Ecto neural progenitor cell (in vitro differentiated cells): ENCODE results near the gene LCMT1.
"Not testable (repeated sequence)": the region's sequence is repeated elsewhere in the genome, so short reads cannot be mapped to it uniquely, and the experiment has no call there.

ENCODE experiments used
- DNase-seq: peaks from one replicate; pipeline ENCODE4 v3.0.0-alpha.2; 2018; ENCODE audit warnings: low spot score

The LCMT1 gene

DNA sequence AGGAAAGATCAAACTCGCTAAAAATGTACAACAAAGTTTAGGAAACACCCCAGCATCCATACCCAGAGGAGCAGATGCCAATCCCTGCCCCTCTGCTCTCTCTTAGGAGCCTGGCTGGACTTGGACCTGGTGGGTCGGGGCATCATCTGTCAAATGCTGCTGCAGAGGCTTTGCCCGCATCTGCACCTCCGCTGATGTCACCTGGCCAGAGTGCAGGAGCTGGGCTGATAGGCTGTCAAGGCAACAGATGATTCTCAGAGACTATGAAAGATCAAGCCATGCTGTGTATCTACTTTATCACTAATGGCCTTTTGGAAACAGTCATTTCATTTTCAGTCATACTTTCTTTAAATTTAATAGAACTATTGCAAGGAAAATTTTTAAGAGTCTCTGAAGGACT is 15.9 kb upstream of the LCMT1 start:
- DNase-seq = no peak

DNA sequence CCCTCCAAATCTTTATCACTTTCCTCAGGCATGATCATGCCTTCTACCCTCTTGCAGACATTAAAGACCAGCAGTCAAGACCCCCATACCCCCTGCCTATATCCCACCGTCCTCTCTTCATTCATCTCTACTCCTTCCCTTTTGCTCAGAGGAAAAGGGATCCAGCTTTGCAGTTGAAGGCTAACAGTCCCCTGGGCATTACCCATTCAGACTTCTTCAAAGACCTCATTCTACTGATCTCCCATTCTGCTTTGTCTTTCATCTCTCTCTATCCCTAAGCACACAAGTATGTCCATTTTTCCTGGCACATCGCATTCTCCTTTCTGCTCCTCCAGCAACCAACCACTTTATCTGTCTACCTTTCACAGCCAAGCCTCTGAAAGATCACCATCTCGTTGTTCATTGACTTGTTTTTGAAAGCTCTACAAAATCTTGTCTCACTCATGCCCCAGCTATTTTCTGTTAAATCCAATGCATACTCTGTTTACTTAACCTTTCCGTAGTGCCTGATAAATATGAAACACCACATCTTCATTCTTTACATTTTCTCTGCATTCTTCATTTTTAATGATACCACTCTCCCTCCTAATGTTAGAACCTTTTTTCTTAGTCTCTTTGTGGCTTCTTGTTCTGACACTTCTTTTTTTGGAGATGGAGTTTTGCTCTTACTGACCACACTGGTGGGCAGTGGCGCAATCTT is 14.1 kb upstream of the LCMT1 start:
- DNase-seq = no peak

DNA sequence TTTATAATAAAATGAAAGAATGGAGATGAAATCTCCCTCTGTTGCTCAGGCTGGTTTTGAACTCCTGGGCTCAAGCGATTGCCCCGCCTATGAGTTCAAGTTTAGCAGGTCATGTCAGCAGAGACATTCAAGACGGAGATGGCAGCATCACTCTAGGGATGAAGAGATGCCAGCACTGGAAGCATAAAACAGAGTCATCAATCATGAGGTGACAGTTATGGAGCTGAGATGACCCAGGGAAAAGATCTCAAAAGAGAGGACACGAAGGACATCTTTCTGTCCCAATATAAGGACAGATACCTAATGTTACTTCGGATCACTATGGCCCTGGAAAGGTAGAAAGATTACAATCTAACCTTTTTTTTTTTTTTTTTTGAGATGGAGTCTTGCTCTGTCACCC is 11.0 kb upstream of the LCMT1 start:
- no peak for DNase-seq

DNA sequence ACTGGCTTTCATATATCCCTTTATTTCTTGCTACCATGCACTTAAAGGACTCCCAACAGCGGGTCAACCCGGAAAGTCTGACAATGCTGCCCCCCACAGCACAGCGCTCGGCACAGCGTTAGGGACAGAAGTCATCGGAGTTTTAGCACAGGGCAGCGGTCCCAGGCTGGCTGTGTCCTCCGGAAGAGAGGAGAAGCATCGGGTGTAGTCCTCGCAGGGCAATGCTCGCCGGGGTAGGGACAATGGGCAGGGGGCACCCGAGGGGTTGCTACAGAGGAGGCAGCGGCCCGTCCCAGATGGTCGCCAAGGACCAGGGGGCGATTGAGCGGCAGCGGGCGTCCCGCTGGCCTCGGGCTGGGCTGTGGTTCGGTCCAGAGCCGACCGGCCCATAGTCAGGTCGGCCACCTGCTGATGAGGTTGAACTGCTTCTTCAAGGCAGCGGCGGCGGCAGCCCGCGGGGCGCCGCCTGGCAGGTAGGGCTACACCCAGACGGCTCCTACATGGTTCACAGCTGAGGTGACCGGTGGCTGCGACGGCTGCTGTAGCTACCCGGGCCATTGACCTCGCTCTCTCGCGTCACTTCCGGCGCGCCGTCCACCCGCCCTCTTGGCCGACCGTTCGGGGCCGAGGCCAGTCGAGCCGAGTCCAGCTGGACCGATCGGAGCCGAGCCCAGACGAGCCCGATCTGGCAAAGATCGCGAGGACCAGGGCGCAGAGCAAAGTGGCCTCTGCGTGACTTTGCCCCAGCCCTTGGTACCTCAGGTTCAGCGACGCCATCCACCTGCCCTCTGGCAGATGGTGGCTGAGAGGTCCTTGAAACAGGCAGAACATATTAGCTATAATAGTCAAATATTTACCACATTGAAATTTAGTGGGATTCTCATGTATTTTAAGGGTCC is 4.7 kb upstream of the LCMT1 start:
- DNase-seq = peak; percentile 95

DNA sequence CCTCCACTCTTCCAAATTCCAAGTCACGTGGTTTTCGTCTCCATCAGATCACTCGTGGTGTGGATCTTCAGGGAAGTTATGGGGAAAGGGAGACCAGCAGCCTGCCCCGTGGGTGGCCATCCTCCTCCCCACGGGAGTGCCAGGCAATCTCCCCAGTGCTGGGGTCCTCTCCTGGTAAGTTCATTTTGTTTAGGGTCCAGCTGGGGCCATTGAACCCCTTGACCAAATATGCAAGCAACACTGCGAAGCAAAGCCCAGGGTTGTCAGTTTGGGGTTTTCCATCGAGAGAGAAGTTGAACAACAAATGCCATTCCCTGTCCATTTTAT is 4.1 kb upstream of the LCMT1 start:
- no peak for DNase-seq

DNA sequence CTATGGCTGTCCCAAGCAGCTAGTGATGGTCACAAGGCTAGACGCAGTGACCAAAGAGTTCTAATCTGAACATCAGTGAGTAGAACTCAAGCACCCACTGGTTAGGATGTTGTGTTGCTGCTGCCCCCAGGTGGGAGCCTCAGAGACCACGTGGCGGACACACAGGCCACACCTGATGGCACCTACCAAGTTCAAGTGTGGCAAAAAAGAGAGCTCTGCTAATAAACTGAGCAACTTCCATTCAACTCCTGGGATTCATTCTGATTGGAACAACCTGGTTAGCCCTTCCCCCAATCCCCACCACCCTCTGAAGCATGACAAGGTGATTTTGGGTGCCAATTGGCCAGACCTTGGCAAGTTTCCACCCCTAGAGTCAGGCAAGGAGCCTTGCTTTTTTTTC is 3.5 kb upstream of the LCMT1 start:
- no peak for DNase-seq

DNA sequence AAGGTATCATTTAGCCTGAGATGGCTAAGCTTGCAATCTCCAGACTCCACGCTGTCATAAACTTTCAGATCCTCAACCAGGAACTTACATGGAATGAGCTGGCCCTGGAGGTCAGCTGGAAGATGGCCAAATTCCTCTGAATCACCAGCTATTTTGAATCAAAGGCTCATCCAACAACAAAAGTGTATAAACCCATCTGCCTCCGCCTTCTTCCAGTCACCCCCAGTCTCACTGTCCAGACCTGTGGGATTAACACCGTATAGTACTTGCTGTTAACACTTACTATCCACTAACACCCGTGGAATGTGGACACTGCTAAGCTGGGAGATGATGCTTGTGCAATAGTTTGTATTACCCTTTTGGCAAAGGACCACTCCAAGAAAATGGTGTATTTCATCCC is 1.9 kb upstream of the LCMT1 start:
- no peak for DNase-seq

DNA sequence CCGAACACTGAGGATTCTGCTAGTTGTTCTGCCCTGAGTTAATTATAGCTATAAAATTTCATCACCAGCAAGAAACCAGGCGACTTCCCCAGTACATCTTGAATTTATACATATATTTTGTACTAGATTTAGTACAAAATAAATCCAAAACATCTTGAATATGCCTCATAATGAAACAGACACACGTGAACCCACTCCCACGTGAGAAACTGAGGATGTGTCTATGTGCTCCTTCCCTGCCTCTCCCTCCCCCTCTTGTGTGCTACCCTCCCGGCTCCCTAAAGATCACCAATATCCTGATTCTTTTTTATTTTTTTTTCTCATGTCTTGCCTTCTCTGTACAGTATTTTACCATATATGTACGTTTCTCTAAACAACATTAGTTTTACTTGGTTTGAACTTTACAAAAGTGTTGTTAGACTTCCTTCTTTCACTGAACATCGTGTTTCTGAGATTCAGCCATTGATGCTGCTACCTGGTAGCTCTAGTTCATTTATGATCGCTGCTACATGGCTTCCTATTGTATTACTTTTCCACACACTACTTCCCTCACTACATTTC is 1.1 kb upstream of the LCMT1 start:
- no peak for DNase-seq

DNA sequence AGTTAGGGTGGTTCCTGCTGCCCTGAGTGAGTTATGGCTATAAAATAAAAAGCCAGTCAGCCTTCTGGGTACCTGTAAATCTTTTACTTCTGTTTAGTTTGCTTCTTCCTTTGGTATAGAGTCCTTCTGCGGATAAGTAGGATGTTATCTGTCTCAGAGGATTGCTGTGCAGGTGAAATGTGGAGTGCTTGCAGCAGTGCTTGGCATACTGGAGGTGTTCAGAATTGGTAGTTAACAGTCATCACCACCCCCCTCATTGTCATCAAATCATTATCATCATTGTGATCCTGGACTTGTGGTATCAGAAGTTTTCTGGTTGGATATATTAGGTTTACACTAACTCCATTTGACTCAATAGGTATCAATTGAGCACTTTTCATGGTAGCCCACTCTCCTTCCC is 2.6 kb downstream of the LCMT1 start:
- no peak for DNase-seq

DNA sequence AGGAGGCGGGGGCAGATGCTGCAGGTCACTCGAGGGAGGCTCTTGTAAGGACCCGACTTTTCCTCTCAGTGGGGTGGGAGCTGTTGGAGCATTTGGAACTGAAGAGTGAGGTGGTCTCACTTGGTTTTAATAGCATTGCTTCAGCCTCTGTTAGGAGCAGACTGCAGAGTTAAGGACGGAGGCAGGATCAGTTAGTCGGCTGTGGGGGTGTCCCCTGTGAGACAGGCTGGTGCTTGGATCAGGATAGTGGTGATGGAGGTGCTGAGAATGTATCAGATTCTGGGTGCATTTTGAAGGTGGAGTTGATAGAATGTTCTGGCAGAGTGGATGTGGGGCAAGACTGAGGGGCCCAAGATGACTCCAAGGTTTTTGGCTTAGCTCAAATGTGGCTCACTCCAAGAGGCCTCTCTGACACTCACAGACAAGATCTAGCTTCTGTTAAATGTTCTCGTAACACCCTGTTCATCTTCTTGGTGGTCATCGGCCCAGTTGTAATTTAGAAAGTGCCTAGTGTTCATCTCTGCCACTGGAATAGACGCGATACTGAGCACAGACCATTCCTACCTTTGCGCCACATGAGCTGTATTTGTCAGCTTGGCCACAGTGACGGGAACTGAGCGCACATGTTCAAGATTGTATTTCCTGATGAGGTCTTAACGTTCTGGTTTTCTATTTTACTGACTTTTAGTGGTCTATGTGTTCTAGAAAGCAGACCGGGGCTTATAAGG is 7.5 kb downstream of the LCMT1 start:
- no peak for DNase-seq

DNA sequence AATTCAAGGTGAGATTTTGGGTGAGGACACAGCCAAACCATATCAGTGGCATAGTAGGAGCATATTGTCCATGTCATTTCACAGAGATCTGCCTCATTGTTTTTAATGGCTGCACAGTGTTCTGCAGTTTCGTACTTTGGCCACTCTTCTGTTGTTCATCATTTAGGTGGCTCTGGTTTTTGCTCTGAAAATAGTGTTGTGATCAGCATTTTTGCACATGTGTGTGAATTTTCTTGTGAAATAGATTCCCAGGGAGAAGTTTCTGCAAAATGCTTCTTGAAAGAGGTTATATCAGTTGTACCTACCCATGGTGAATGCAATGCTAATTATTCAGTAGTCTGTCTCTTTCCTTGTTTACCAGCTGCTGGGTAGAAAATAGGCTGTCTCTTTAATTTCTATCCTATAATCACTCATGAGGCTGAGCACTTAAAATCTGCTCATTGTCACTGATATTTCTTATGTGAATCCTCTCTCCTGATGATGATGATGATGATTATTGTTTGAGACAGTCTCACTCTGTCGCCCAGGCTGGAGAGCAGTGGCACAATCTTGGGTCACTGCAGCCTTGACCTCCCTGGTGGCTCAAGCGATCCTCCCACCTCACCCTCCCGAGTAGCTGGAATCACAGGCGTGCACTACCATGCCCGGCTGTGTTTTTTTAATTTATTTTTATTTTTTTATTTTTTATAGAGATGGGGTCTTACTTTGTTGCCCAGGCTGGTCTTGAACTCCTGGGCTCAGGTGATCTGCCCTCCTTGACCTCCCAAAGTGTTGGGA is 10.5 kb downstream of the LCMT1 start:
- DNase-seq = no peak

DNA sequence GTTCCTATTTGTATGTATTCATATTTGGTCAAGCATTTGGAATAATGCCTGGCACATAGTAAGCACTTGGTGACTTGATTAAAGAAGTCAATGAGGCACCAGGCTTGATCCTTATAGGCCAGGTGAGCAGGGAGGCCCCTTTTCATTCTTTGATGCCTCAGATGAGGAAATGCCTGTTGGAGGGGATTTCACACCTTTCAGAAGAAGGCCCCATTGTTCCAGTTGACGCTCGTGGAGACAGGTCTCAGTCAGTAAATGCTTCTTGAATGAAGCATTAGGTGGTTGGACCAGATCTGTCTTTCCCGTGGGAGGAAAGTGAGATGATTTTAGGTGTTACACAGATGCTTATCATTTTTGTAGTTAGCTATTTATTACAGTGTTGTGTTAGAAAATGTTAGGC is 13.0 kb downstream of the LCMT1 start:
- DNase-seq = no peak

DNA sequence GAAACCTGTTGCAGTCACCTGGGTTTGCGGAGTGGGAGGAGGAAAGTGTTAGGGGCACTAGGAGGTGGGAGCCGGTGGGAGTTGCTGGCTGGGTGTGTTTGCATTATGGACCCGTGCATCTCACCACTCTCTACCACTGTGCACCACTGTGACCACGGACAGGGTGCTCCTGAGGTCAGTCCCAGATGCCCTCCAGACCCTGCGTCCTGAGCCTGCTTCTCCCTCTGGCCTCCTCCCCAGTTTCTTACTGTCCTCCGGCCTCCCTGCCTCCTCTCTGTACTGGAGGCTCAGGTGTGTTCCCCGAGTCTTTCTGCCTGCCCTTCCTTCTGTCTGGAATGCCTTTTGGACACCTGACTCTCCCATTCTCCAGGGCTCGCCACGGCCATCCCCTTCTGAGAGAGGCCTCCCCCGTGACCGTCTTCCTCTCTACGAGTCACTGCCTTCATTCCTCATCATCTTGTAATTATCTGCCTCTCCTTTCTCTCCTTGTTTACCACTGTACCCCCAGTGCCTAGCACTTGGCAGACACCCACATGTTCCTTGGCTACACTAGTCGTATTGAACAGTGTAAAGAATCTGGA is 14.6 kb downstream of the LCMT1 start:
- DNase-seq = not testable (repeated sequence)

DNA sequence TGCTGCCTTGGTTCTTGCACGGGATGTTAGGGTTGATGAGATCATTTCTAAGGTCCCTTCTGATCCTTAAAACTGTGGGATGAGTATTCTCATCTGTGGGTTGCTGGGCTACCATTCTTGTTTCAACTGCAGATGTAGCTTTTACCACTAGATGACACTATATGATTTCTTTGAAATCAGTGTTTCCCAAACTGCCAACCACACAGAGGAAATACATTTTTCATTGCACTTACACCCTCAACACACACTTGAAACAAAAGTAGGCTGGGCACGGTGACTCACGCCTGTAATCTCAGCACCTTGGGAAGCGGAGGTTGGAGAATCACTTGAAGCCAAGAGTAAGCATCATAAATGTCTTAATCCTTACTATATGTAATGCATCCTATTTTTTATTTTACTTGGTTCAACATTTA is 15.3 kb downstream of the LCMT1 start:
- DNase-seq = no peak

DNA sequence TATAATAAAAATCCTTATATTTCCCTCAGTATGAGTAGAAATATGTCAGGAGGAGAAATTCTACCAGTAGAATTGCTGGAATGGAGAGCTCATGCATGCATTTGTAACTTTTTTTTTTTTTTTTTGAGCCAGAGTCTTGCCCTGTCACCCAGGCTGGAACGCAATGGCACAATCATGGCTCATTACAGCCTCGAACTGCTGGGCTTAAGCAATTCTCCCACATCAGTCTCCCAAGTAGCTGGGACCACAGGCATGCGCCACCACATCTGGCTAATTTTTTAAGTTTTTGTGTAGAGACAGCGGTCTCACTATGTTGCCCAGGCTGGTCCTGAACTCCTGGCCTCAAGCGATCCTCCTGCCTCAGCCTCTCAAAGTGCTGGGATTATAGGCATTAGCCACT is 21.2 kb downstream of the LCMT1 start:
- not testable (repeated sequence) for DNase-seq

DNA sequence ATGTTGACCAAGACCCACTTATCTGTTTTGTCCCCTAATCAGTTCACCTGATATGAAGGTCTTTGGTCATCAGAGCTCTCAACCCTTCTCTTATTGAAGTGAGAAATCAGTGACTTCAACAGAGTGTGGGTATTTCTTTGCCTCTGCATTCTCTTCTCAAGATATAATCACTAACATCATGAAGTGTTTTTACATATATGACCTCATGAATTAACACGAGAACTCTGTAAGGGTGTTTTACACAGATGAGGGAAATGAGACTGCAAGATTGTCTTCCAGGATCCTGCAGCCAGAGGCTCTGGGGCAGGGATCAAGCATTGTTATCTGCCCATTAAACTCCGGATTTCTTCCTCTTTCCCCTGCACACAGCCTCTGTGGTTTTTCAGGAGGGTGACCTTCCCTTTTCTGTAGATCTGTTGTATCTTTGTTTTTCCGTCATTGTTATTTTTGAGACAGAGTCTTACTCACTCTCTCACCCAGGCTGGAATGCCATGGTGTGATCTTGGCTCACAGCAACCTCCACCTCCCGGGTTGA is 22.7 kb downstream of the LCMT1 start:
- no peak for DNase-seq

DNA sequence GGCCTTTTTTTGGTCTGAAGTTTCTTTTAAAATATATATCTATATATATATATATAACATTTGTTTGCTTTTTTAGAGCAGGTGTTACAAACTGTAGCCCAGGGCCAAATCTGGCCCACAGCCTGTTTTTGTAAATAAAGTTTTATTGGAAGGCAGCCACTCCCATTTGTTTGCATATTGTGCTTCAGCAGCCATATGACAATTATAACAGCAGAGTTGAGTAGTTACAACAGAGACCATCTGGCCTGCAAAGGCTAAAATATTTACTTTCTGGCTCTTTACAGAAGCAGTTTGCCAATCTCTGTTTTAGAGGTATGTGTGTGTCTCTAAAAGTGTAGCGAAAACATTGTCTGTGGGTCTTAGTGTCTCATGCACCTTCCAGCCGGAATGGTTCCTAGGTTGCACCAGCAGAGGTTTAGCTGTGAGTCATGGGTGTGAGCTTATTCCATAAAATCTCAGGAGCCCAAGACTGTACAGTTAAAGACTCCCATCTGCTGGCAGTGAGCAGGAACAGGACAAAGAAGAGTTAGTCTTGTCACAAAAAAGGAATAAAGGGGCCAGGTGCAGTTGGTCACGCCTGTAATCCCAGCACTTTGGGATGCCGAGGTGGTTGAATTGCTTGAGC is 23.8 kb downstream of the LCMT1 start:
- DNase-seq = no peak

DNA sequence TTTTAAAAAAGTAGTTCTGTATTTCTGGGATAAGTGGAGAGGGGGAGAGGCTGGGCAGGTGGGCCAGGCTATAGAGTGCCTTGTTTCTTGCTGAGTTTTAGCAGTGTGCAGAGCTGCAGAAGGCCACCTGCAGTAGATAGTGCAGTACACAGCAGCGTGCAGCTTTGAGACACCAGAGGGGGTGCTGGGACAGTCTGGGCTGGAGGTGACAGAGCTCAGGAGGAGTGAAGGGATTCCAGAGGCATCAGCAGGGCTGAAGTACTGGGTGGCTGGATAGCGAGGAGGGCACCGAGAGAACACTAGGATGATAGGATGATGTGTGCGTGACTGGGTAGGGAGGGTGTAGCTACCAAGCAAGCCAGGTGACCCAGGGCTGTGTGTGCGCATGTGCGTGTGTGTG is 26.6 kb downstream of the LCMT1 start:
- DNase-seq = no peak

DNA sequence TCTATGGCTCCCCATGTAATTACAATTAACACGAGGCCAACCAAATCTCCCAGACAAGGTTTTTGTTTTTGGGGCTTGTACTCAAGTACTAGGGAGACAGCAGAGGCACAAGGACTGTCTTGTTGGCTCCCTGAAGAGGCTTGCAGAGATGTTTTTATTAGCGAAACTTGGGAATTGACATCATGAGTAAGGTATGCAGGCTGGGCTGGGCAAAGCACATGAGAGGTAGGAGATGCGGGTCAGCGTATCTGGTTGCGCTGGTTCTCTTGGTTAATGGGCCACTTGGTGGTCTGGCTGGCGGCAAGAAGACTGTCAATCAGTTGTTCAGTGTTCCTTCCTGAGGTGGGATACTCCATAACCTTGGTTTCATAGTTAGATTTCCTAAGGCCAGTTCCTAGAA is 28.9 kb downstream of the LCMT1 start:
- no peak for DNase-seq

DNA sequence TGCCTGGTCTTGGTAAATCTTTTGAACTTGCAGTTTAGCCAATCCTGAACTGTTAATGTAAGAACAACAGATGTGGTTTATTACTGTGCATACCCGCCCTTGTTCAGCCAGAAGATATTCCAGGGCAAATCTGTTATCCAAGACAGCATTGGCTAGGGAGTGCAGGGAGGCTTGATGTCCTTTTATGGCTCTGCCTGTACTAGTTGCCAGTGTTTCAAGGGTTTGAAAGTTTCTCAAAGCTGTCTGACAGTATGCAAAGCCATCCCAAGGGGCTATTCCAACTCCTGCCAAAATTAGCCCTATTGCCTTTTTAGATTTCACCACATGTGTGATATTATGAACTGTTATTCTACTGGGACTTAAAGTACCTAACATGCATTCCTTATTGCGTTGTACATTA is 30.1 kb downstream of the LCMT1 start:
- no peak for DNase-seq

DNA sequence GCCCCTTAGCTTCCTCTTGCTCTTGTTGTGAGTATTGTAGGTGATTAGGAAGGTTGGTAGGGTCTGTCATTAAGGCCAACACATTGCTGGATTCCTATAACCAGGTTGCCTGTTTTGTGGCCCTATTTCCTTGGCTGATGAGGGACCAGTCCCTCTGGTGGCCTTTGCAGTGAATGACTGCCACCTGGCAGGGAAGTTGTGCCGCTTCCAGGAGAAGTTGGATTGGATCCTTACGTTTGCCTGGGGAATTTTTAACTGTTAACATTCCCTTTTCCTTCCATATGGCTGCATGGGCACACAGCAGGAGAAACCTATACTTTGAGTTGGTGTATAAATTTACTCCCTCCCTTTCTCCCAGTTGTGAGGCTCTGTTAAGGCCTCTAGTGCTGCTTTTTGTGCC is 32.4 kb downstream of the LCMT1 start:
- no peak for DNase-seq
